K562 (cell line): ENCODE data around the gene CSF2. TPM values are rescaled to one million over a fixed set of nuclear protein-coding genes. Genes with fewer than 3 reads are reported as not detected.
A peak's percentile ranks its signal among the peaks of the same experiment; 100 is the strongest.

Experiments used
- CBFA2T3 ChIP-seq: fragments of 450-650 bp; IDR thresholded peaks from 2 replicates; pipeline ENCODE4 v1.6.1; 2017
- CBX3 ChIP-seq, 2 experiments: IDR thresholded peaks; 1 replicate in 1 of 2; 2 replicates in 1 of 2; pipeline ENCODE4 v1.6.1; 2012; ENCODE audit warnings: inconsistent platforms in 2 of 2, low read length in 2 of 2, borderline replicate concordance in 1 of 2, control low read depth in 1 of 2
- CREB1 ChIP-seq, 2 experiments: sonication (generic) in 1 of 2; formaldehyde crosslinking in 1 of 2; IDR thresholded peaks; 2 replicates each; pipeline versions ENCODE4 v1.6.1 to v1.8.0; 2012 to 2022; ENCODE audit warnings: inconsistent platforms in 1 of 2, mild to moderate bottlenecking in 1 of 2, missing genetic modification reagents in 1 of 2, moderate library complexity in 1 of 2
- DMBX1 ChIP-seq: fragments of 250-450 bp; sonication (Bioruptor Pico); IDR thresholded peaks from 2 replicates; pipeline ENCODE4 v1.8.0; 2022; ENCODE audit warnings: inconsistent platforms, mild to moderate bottlenecking, moderate library complexity, borderline replicate concordance
- DPF2 ChIP-seq: fragments of 450-650 bp; IDR thresholded peaks from 2 replicates; pipeline ENCODE4 v1.6.1; 2016
- E2F5 ChIP-seq: sonication (generic); formaldehyde crosslinking; IDR thresholded peaks from 2 replicates; pipeline ENCODE4 v1.8.0; 2022; ENCODE audit warnings: mild to moderate bottlenecking, missing genetic modification reagents
- ETV1 ChIP-seq: fragments of 450-650 bp; conservative IDR thresholded peaks from 2 replicates; pipeline ENCODE4 v1.6.1; 2016; ENCODE audit warnings: missing genetic modification characterization, control low read depth, low read depth, missing compliant biosample characterization
- ETV5 ChIP-seq: sonication (generic); formaldehyde crosslinking; IDR thresholded peaks from 2 replicates; pipeline ENCODE4 v1.4.0; 2020; ENCODE audit warnings: low read depth, mild to moderate bottlenecking, missing genetic modification reagents
- FOSL1 ChIP-seq: fragments of 200-800 bp; sonication (Bioruptor generic); conservative IDR thresholded peaks from 2 replicates; pipeline ENCODE4 v1.6.1; 2016; ENCODE audit warnings: missing genetic modification characterization, missing compliant biosample characterization
- HMGN3 ChIP-seq: IDR thresholded peaks from 2 replicates; pipeline ENCODE4 v1.6.1; 2011; ENCODE audit warnings: borderline replicate concordance, low read depth, mild to moderate bottlenecking, mixed read lengths, low read length; ENCODE audit not compliant: insufficient read length; ENCODE audit errors: extremely low read depth
- KDM1A ChIP-seq, 2 experiments: fragments of 450-650 bp; IDR thresholded peaks; 2 replicates each; pipeline ENCODE4 v1.6.1; 2016; ENCODE audit warnings: mild to moderate bottlenecking in 2 of 2
- MAFK ChIP-seq: IDR thresholded peaks from 2 replicates; pipeline ENCODE4 v1.6.1; 2011; ENCODE audit warnings: low read length, improper control_type of control experiment
- MTA1 ChIP-seq: fragments of 450-650 bp; IDR thresholded peaks from 2 replicates; pipeline ENCODE4 v1.6.1; 2017; ENCODE audit warnings: borderline replicate concordance
- MTA3 ChIP-seq: fragments of 450-650 bp; formaldehyde crosslinking; IDR thresholded peaks from 2 replicates; pipeline ENCODE4 v1.6.1; 2017; ENCODE audit warnings: mild to moderate bottlenecking, borderline replicate concordance
- NCOA1 ChIP-seq: fragments of 450-650 bp; IDR thresholded peaks from 2 replicates; pipeline ENCODE4 v1.6.1; 2016; ENCODE audit warnings: low read depth
- NFATC3 ChIP-seq: fragments of 450-650 bp; IDR thresholded peaks from 2 replicates; pipeline ENCODE4 v1.6.1; 2017; ENCODE audit warnings: mild to moderate bottlenecking
- OTX1 ChIP-seq: fragments of 450-650 bp; formaldehyde crosslinking; IDR thresholded peaks from 2 replicates; pipeline ENCODE4 v1.4.0; 2022; ENCODE audit warnings: mild to moderate bottlenecking
- PYGO2 ChIP-seq: fragments of 450-650 bp; IDR thresholded peaks from 2 replicates; pipeline ENCODE4 v1.6.1; 2016; ENCODE audit warnings: mild to moderate bottlenecking, missing genetic modification characterization, moderate library complexity, missing compliant biosample characterization
- RBM22 ChIP-seq: fragments of 200-400 bp; formaldehyde crosslinking; IDR thresholded peaks from 2 replicates; pipeline ENCODE4 v1.6.1; 2018; ENCODE audit warnings: low read length, low read depth; ENCODE audit not compliant: poor library complexity, severe bottlenecking
- SOX6 ChIP-seq: fragments of 450-650 bp; IDR thresholded peaks from 2 replicates; pipeline ENCODE4 v1.6.1; 2014; ENCODE audit warnings: mild to moderate bottlenecking
- TCF3 ChIP-seq: sonication (generic); formaldehyde crosslinking; IDR thresholded peaks from 2 replicates; pipeline ENCODE4 v1.4.0; 2020; ENCODE audit warnings: mild to moderate bottlenecking, missing genetic modification reagents
- TCF7 ChIP-seq: sonication (generic); IDR thresholded peaks from 2 replicates; pipeline ENCODE4 v1.6.1; 2016; ENCODE audit warnings: antibody characterized with exemption, borderline replicate concordance
- THRB ChIP-seq: fragments of 450-650 bp; formaldehyde crosslinking; conservative IDR thresholded peaks from 2 replicates; pipeline ENCODE4 v1.4.0; 2022; ENCODE audit warnings: mild to moderate bottlenecking, missing genetic modification characterization
- ZBTB49 ChIP-seq: sonication (generic); formaldehyde crosslinking; IDR thresholded peaks from 2 replicates; pipeline ENCODE4 v1.8.0; 2022; ENCODE audit warnings: missing genetic modification reagents, mild to moderate bottlenecking, borderline replicate concordance
- polyA plus RNA-seq, 8 experiments: library from polyadenylated mRNA; depleted of rRNA in 4 of 8; stranded (reverse) in 5 of 8; unstranded in 3 of 8; fragments of >200 nt; fragmentation: Nextera tagmentation in 2 of 8; fragmentation: Illumina TruSeq in 1 of 8; extraction: Ambion mirVana in 2 of 8; extraction: Trizol in 1 of 8; gene quantifications; 2 replicates each; pipeline versions ENCODE4 v1.2.1 to v1.2.3, GENCODE V29; 2011 to 2014; ENCODE audit warnings: inconsistent platforms in 1 of 8, missing spikeins in 1 of 8
- total RNA-seq, 7 experiments: library from RNA; depleted of rRNA in 6 of 7; stranded (reverse); fragments of >200 nt in 6 of 7; fragmentation: Illumina TruSeq in 2 of 7; extraction: Trizol in 2 of 7; gene quantifications; 2 replicates each; pipeline versions ENCODE4 v1.2.1 to v1.2.3, GENCODE V29; 2011 to 2021; ENCODE audit warnings: low replicate concordance in 1 of 7

CSF2 gene
- total and polyA plus RNA-seq, 9 of the 15 experiments (the other 6 are each of a cell fraction or from before 2014, with no cell fraction given) = 0.25 to 0.29 TPM; not detected in 7

- TF ChIP-seq RBM22 = no peak
- TF ChIP-seq SOX6 = peak; percentile 81
- peak; percentile 95 to 96 for TF ChIP-seq KDM1A (IDR thresholded peaks at IDR 0.05)
- 0 out of 2 replicates have a peak, but pooled peaks have one; percentile 36 for TF ChIP-seq CREB1 (IDR thresholded peaks at IDR 0.05)
- TF ChIP-seq CREB1 (CRISPR knock-in tag; IDR thresholded peaks at IDR 0.05) = no peak
- 0 out of 2 replicates have a peak, but pooled peaks have one; percentile 32 for TF ChIP-seq OTX1 (CRISPR knock-in tag)
- peak; percentile 85; the same call in 1 of the 2 replicates for TF ChIP-seq MTA1
- TF ChIP-seq CBFA2T3 = peak; percentile 92
- peak; percentile 100 for TF ChIP-seq ETV1 (tag)
- peak; percentile 84; the same call in 1 of the 2 replicates for TF ChIP-seq THRB (CRISPR knock-in tag)
- peak; percentile 55; the same call in 1 of the 2 replicates for TF ChIP-seq MTA3
- TF ChIP-seq MAFK = no peak
- peak; percentile 89 for TF ChIP-seq TCF3 (CRISPR knock-in tag)
- TF ChIP-seq PYGO2 (tag) = peak; percentile 27; the same call in 1 of the 2 replicates
- no peak for TF ChIP-seq E2F5 (CRISPR knock-in tag)
- peak; percentile 95 for TF ChIP-seq DPF2
- no peak for TF ChIP-seq TCF7
- peak; percentile 95 for TF ChIP-seq ETV5 (CRISPR knock-in tag)
- TF ChIP-seq NFATC3 = no peak
- TF ChIP-seq FOSL1 (tag) = peak; percentile 67
- no peak for TF ChIP-seq HMGN3
- peak in 1 of 2 experiments; percentile 38; a peak in 1 of 3 replicates for TF ChIP-seq CBX3 (IDR thresholded peaks at IDR 0.05; ENCODE audit: borderline replicate concordance in 1 of 2, low read length in 2 of 2)
- peak; percentile 70; the same call in 1 of the 2 replicates for TF ChIP-seq DMBX1 (CRISPR knock-in tag)
- no peak for TF ChIP-seq ZBTB49 (CRISPR knock-in tag)
- peak; percentile 96 for TF ChIP-seq NCOA1
Measured at GRCh38 chr5:132114150-132115121, 40.8 kb downstream of the CSF2 start (continued).
